H9 (cell line): Measurements from ENCODE around the gene THRAP3. TPM values are rescaled to one million over a fixed set of nuclear protein-coding genes. Genes with fewer than 3 reads are reported as not detected.

Source experiments
- DNase-seq: peaks from one replicate; pipeline ENCODE4 v3.0.0-alpha.2; 2017
- H2AFZ ChIP-seq: one replicate; pipeline ENCODE4 v1.6.1; 2013; ENCODE audit warnings: mild to moderate bottlenecking, low read length, control low read depth, moderate library complexity
- H2AK5ac ChIP-seq: 2 replicates; pipeline ENCODE4 v1.6.1; 2013; ENCODE audit warnings: low read length, control low read depth, mixed read lengths; ENCODE audit not compliant: insufficient read length
- H2BK120ac ChIP-seq: one replicate; pipeline ENCODE4 v1.6.1; 2013; ENCODE audit warnings: low read depth, mild to moderate bottlenecking, low read length, control low read depth, inconsistent platforms; ENCODE audit not compliant: poor library complexity, severe bottlenecking
- H2BK12ac ChIP-seq: 2 replicates; pipeline ENCODE4 v1.6.1; 2013; ENCODE audit warnings: low read length, control low read depth, mixed read lengths, low read depth; ENCODE audit not compliant: insufficient read length
- H2BK15ac ChIP-seq: 2 replicates; pipeline ENCODE4 v1.6.1; 2013; ENCODE audit warnings: low read depth, low read length, control low read depth
- H2BK20ac ChIP-seq: one replicate; pipeline ENCODE4 v1.6.1; 2013; ENCODE audit warnings: low read depth, mild to moderate bottlenecking, low read length, control low read depth, inconsistent platforms; ENCODE audit not compliant: poor library complexity, severe bottlenecking
- H2BK5ac ChIP-seq: 2 replicates; pipeline ENCODE4 v1.6.1; 2013; ENCODE audit warnings: low read length, control low read depth, mixed read lengths; ENCODE audit not compliant: insufficient read length
- H3K14ac ChIP-seq: 2 replicates; pipeline ENCODE4 v1.6.1; 2013; ENCODE audit warnings: low read length, control low read depth; ENCODE audit not compliant: insufficient read depth
- H3K18ac ChIP-seq: 2 replicates; pipeline ENCODE4 v1.6.1; 2013; ENCODE audit warnings: low read depth, mild to moderate bottlenecking, mixed read lengths, low read length, control low read depth; ENCODE audit not compliant: insufficient read length
- H3K23ac ChIP-seq: 2 replicates; pipeline ENCODE4 v1.6.1; 2013; ENCODE audit warnings: low read length, control low read depth, mixed read lengths, low read depth; ENCODE audit not compliant: insufficient read length
- H3K23me2 ChIP-seq: 2 replicates; pipeline ENCODE4 v1.6.1; 2013; ENCODE audit warnings: low read depth, mild to moderate bottlenecking, mixed read lengths, low read length, control low read depth; ENCODE audit not compliant: insufficient read length, poor library complexity, severe bottlenecking
- H3K27ac ChIP-seq: 2 replicates; pipeline ENCODE4 v1.5.1; 2013; ENCODE audit warnings: low read length, control low read depth, mixed read lengths, low read depth; ENCODE audit not compliant: insufficient read length
- H3K27me3 ChIP-seq: 2 replicates; pipeline ENCODE4 v1.6.1; 2013; ENCODE audit warnings: low read length, control low read depth, inconsistent platforms; ENCODE audit not compliant: insufficient read depth
- H3K4ac ChIP-seq: 2 replicates; pipeline ENCODE4 v1.6.1; 2013; ENCODE audit warnings: low read depth, mild to moderate bottlenecking, control low read depth, inconsistent platforms, low read length, moderate library complexity
- H3K4me1 ChIP-seq: 2 replicates; pipeline ENCODE4 v1.6.1; 2013; ENCODE audit warnings: low read length, control low read depth, inconsistent platforms; ENCODE audit not compliant: insufficient read depth
- H3K4me2 ChIP-seq: 2 replicates; pipeline ENCODE4 v1.6.1; 2013; ENCODE audit warnings: low read length, control low read depth, mixed read lengths; ENCODE audit not compliant: insufficient read length, insufficient read depth
- H3K56ac ChIP-seq: 2 replicates; pipeline ENCODE4 v1.6.1; 2013; ENCODE audit warnings: low read depth, mild to moderate bottlenecking, mixed read lengths, low read length, control low read depth; ENCODE audit not compliant: insufficient read length
- H3K79me1 ChIP-seq: 2 replicates; pipeline ENCODE4 v1.6.1; 2013; ENCODE audit warnings: low read depth, mild to moderate bottlenecking, moderate library complexity, low read length, control low read depth, inconsistent platforms; ENCODE audit not compliant: insufficient read depth, poor library complexity, severe bottlenecking
- H3K79me2 ChIP-seq: 2 replicates; pipeline ENCODE4 v1.6.1; 2013; ENCODE audit warnings: low read length, control low read depth, inconsistent platforms; ENCODE audit not compliant: insufficient read depth
- H3K9ac ChIP-seq: 2 replicates; pipeline ENCODE4 v1.6.1; 2013; ENCODE audit warnings: low read length, control low read depth, mixed read lengths; ENCODE audit not compliant: insufficient read length; ENCODE audit errors: extremely low read depth
- H3K9me3 ChIP-seq: one replicate; pipeline ENCODE4 v1.6.1; 2013; ENCODE audit warnings: low read depth, low read length, inconsistent platforms; ENCODE audit not compliant: control insufficient read depth
- H3T11ph ChIP-seq: one replicate; pipeline ENCODE4 v1.6.1; 2013; ENCODE audit warnings: mild to moderate bottlenecking, low read length, control low read depth, inconsistent platforms
- H4K20me1 ChIP-seq: one replicate; pipeline ENCODE4 v1.6.1; 2013; ENCODE audit not compliant: control insufficient read depth, insufficient read length, insufficient read depth
- H4K5ac ChIP-seq: 2 replicates; pipeline ENCODE4 v1.6.1; 2013; ENCODE audit warnings: low read depth, mild to moderate bottlenecking, mixed read lengths, low read length, control low read depth; ENCODE audit not compliant: insufficient read length
- H4K8ac ChIP-seq: replicated peaks from 2 replicates; pipeline ENCODE4 v1.6.1; 2013; ENCODE audit warnings: low read length, control low read depth, mixed read lengths, low read depth; ENCODE audit not compliant: insufficient read length
- H4K91ac ChIP-seq: 2 replicates; pipeline ENCODE4 v1.6.1; 2013; ENCODE audit warnings: low read depth, mild to moderate bottlenecking, moderate library complexity, mixed read lengths, low read length, control low read depth; ENCODE audit not compliant: insufficient read length
- H3K27ac Mint-ChIP-seq, 3 experiments: 2 replicates in 2 of 3; 3 replicates in 1 of 3; pipeline ENCODE4 v1.8.0; 2020 to 2021; ENCODE audit warnings: mixed read lengths in 3 of 3, mild to moderate bottlenecking in 1 of 3, moderate library complexity in 1 of 3
- H3K27me3 Mint-ChIP-seq: 2 replicates; pipeline ENCODE4 v1.8.0; 2021; ENCODE audit warnings: low read depth, mild to moderate bottlenecking, moderate library complexity, mixed read lengths
- H3K36me3 Mint-ChIP-seq, 3 experiments: 2 replicates in 2 of 3; 3 replicates in 1 of 3; pipeline ENCODE4 v1.8.0; 2020 to 2021; ENCODE audit warnings: low read depth in 3 of 3, mixed read lengths in 3 of 3; ENCODE audit not compliant: insufficient read depth in 1 of 3
- H3K4me1 Mint-ChIP-seq, 2 experiments: 2 replicates each; pipeline ENCODE4 v1.8.0; 2020; ENCODE audit warnings: mixed read lengths in 2 of 2
- H3K4me3 Mint-ChIP-seq, 2 experiments: 2 replicates in 1 of 2; 3 replicates in 1 of 2; pipeline ENCODE4 v1.8.0; 2020 to 2021; ENCODE audit warnings: mild to moderate bottlenecking in 2 of 2, mixed read lengths in 2 of 2, moderate library complexity in 1 of 2
- H3K9me3 Mint-ChIP-seq, 2 experiments: 2 replicates in 1 of 2; 3 replicates in 1 of 2; pipeline ENCODE4 v1.8.0; 2020; ENCODE audit warnings: mild to moderate bottlenecking in 2 of 2, mixed read lengths in 2 of 2, moderate library complexity in 1 of 2
- WGBS: extraction: QIAGEN DNeasy Blood & Tissue Kit; methylation state at CpG from one replicate; pipeline ENCODE4 v1.1.7; 2013; ENCODE audit warnings: missing lambda C conversion rate, low lambda C conversion rate, mixed read lengths; ENCODE audit not compliant: insufficient read length; ENCODE audit errors: extremely low coverage; 5-methylcytosine and 5-hydroxymethylcytosine counted together
- total RNA-seq: library from RNA; stranded (reverse); gene quantifications from 2 replicates; pipeline ENCODE4 v1.2.1, GENCODE V29; 2021
- TF ChIP-seq, protein P1 (sequence below): fragments of 200-600 bp; sonication (generic); conservative IDR thresholded peaks from 3 replicates; pipeline ENCODE4 v1.8.0; 2021; ENCODE audit warnings: antibody characterized with exemption, mild to moderate bottlenecking

Gene THRAP3
- total RNA-seq, 1 experiment from 2014 or later = 186 TPM

DNA sequence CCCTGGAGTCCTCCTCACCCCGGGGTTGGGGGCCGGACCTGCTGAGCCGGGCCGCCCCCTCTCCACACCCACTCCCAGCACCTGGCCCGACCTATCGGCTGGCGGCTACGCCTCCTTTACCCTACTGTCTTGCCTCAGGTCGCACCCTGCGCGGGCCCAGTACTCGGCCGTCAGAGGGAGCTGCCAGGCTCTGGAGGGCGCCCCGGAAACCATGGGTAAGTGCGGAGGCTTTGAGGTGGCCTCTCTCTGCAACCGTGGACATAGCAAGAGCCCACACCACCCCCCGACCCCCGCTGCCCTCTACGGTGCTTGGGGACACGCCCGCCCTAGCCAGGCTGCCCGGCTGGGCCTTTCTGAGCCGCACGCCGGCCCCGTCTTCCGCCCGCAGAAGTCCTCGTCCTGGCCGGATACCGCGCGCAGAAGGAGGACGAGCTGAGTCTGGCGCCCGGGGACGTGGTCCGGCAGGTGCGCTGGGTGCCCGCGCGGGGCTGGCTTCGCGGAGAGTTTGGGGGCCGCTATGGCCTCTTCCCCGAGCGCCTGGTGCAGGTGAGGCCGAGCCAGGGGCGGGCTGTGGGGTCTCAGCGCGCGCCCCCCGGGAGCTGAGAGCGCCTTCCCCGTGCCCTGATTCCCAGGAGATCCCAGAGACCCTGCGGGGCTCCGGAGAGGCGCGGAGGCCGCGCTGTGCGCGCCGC lies 82.1 kb downstream of the THRAP3 start, which contains the start of gene SH3D21:
Gene SH3D21, plus strand, starts transcription at position 159 of the 692 bp plus-strand sequence. Its CDS starts 53 bp downstream, at position 212.
- no peaks in the 10 kb centered on the region for H3K9me3 ChIP-seq
- no CpG with 5 or more reads among the region's 65 CpGs for WGBS
- no peaks in the 10 kb centered on the region for H3K27me3 ChIP-seq
- peak within 1 kb of the TSS; percentile 91 to 92 for H3K4me3 Mint-ChIP-seq
- H2AK5ac ChIP-seq = no peak within 1 kb of the TSS
- peaks cover 3% of the 10 kb centered on the region; the same call in 1 of the 2 replicates for H3K4me1 ChIP-seq
- peaks cover 16 to 19% of the 10 kb centered on the region in 2 experiments for H3K4me1 Mint-ChIP-seq
- peak within 1 kb of the TSS; percentile 60; the same call in 1 of the 2 replicates for H3K14ac ChIP-seq
- H4K5ac ChIP-seq = no peak within 1 kb of the TSS
- H3K79me2 ChIP-seq = no peaks in the 10 kb centered on the region
- TF ChIP-seq, protein P1, sequence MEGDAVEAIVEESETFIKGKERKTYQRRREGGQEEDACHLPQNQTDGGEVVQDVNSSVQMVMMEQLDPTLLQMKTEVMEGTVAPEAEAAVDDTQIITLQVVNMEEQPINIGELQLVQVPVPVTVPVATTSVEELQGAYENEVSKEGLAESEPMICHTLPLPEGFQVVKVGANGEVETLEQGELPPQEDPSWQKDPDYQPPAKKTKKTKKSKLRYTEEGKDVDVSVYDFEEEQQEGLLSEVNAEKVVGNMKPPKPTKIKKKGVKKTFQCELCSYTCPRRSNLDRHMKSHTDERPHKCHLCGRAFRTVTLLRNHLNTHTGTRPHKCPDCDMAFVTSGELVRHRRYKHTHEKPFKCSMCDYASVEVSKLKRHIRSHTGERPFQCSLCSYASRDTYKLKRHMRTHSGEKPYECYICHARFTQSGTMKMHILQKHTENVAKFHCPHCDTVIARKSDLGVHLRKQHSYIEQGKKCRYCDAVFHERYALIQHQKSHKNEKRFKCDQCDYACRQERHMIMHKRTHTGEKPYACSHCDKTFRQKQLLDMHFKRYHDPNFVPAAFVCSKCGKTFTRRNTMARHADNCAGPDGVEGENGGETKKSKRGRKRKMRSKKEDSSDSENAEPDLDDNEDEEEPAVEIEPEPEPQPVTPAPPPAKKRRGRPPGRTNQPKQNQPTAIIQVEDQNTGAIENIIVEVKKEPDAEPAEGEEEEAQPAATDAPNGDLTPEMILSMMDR = peak; percentile 33; the same call in 2 of the 3 replicates
- no peak within 1 kb of the TSS for H2AFZ ChIP-seq
- no peak within 1 kb of the TSS for H4K91ac ChIP-seq
- no peak within 1 kb of the TSS for H4K8ac ChIP-seq
- no peak within 1 kb of the TSS for H3K23ac ChIP-seq
- no peak within 1 kb of the TSS for H3T11ph ChIP-seq
- no peak within 1 kb of the TSS for H2BK5ac ChIP-seq
- H2BK12ac ChIP-seq = no peak within 1 kb of the TSS
- peaks cover 21 to 60% (median 59%) of the 10 kb centered on the region in 3 experiments for H3K36me3 Mint-ChIP-seq
- H2BK20ac ChIP-seq = no peak within 1 kb of the TSS
- no peaks in the 10 kb centered on the region for H3K79me1 ChIP-seq
- peak within 1 kb of the TSS; percentile 48 to 96 (median 96); a peak in 6 of 7 replicates for H3K27ac Mint-ChIP-seq
- H3K18ac ChIP-seq = peak within 1 kb of the TSS; percentile 24
- H3K9ac ChIP-seq = peak within 1 kb of the TSS; percentile 32
- H3K4ac ChIP-seq = no peak within 1 kb of the TSS
- DNase-seq = peak; percentile 94
- H3K27ac ChIP-seq = no peak within 1 kb of the TSS
- no peaks in the 10 kb centered on the region; the same call in 1 of the 2 replicates for H3K27me3 Mint-ChIP-seq
- H3K23me2 ChIP-seq = peaks cover 8% of the 10 kb centered on the region
- no peak within 1 kb of the TSS for H3K56ac ChIP-seq
- no peaks in the 10 kb centered on the region for H4K20me1 ChIP-seq
- no peak within 1 kb of the TSS; the same call in 1 of the 2 replicates for H2BK15ac ChIP-seq
- no peaks in the 10 kb centered on the region for H3K9me3 Mint-ChIP-seq
- H3K4me2 ChIP-seq = peak within 1 kb of the TSS; percentile 90
- H2BK120ac ChIP-seq = no peak within 1 kb of the TSS
